ENCODE results near the gene UQCR10. TPM values are rescaled to one million over a fixed set of nuclear protein-coding genes. Genes with fewer than 3 reads are reported as not detected.

UQCR10 gene
- polyA plus RNA-seq (ENCODE audit: insufficient read length in 4 of 4) = 100 to 1,000 TPM; 141 to 159 (median 154) TPM

DNA sequence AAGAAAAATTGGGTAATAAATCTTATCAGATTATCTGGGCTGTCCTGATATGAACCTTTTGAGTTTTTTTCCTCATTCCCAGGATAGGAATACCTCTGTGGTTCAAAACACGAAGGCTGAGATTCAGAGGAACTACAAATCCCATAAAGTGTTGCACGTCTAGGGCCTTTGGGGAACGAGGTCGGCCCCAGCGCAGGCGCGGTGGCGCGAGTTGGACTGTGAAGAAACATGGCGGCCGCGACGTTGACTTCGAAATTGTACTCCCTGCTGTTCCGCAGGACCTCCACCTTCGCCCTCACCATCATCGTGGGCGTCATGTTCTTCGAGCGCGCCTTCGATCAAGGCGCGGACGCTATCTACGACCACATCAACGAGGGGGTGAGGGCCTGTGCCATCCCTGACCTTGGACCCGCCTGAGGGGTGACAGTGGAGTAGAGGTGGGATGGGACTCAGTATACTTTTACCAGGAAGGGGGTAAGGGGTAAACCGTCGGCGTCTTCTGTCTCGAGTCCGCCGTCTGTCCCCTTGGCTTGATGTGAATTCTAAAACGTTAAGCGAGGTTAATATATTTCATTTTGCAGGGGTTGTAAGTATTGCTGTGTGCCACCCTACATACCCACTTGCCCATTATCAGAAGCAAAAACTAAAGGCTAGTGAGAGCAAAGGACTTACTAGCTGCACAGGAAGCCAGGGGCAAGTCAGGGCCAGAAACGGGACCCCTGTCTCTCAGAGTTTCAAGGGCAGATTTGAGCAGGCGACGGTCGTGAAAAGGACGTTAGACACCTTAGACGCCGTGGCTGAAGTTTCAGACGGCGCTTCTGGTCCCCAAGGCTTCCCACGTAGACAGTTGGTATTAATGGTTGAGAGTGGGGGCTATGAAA, at the start of gene UQCR10:
UQCR10 (plus strand) TSS at position 199 of the 881 bp plus-strand sequence; CDS start at position 229, 30 bp downstream.
- DNase-seq (ENCODE audit: low read depth in 4 of 4, low spot score in 3 of 4) = peak; percentile 83 to 86 (median 84)

DNA sequence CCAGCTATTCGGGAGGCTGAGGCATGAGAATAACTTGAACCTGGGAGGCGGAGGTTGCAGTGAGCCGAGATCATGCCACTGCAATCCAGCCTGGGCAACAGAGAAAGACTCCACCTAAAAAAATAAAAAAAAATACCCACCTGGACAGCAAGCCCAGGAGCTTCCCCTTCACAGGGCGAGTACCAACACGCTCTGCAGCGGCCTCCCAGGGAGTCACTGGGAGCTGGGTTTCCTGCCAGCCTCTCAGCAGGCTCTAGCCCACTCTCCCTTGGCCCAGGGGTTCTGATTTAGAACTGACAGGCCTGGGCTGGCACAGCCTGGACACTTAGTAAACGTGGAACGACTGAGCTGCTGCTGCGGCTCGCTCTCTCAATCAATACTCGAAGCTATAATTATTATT, 49.4 kb upstream of the UQCR10 start:
- no peak for DNase-seq (ENCODE audit: low read depth in 4 of 4, low spot score in 3 of 4)

DNA sequence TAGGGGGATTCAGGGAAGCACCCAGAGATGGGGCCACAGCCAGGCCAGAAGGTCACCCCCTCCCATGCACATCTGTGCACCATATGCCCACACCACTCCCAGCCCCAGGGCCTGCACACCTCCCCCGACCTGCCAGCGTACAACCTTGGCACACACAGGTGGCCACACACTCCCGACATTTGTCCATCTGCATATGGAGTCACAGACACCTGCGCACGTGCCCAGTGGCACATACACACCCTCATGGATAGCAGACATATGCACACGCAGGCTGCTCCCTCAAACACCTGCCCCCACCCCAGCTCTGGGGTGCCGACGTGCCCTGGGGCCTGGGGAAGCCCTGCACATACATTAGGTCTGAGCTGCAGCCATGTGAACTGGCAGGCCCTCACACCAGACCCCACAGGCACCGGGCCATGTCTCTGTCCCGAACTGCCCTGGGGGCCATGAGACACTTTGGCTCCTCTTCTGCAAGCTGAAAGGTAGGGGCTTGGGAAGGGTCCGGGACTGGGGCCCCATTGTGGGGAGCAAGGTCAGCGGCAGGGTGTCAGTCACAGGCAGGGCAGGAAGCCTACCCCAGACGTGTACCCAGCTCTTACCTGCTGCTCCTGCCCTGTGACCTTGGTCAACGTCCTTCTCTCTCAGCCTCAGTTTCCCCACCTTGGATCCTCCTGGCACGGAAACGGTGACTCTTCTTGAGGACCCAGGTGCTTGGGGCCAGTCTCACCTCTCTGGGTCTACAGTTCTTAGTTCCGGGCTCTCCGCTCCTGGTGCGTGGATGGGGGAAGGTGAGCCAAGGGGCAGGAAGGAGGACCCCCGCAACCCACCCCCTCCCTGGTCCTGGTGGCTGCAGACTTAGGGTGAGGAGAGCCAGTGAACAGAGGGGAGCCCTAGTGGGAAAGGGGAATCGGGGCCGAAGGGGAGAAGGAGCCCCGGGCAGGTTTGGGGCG, 47.9 kb upstream of the UQCR10 start:
- no peak for DNase-seq (ENCODE audit: low read depth in 4 of 4, low spot score in 3 of 4)

GRCh38 chr22:29719899-29720645, 47.1 kb upstream of the UQCR10 start, which contains the start of gene CABP7:
Gene CABP7 (plus strand): TSS chr22:29720003. CDS start chr22:29720425, 422 bp downstream.
- no peak for DNase-seq (ENCODE audit: low read depth in 4 of 4, low spot score in 3 of 4)

GRCh38 chr22:29720811-29721323, 46.3 kb upstream of the UQCR10 start:
- DNase-seq (ENCODE audit: low read depth in 4 of 4, low spot score in 3 of 4) = no peak

DNA sequence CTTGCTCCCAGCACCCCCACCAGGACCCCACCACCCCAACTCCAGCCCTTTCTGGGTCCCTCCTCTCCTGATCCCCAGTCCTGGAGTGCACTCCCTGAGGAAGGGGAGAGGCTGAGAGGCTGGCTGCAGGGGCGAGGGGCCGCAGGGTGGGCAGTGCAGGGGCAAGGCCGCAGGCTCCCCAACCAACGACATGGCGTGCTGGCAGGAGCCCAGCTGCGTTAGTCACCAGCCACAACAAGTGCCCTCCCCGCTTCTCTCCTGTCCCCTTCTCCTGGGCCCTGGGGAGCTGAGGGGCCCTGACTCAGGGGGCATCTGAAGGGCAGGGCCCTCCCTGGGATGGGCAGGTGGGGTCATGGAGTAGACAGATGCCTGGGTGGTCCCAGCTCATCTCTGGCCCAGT, 45.0 kb upstream of the UQCR10 start:
- DNase-seq (ENCODE audit: low read depth in 4 of 4, low spot score in 3 of 4) = no peak

GRCh38 chr22:29722587-29722986, 44.6 kb upstream of the UQCR10 start:
- DNase-seq (ENCODE audit: low read depth in 4 of 4, low spot score in 3 of 4) = no peak

- no peak for DNase-seq (ENCODE audit: low read depth in 4 of 4, low spot score in 3 of 4)
Measured at GRCh38 chr22:29723766-29724165, 43.4 kb upstream of the UQCR10 start.

DNA sequence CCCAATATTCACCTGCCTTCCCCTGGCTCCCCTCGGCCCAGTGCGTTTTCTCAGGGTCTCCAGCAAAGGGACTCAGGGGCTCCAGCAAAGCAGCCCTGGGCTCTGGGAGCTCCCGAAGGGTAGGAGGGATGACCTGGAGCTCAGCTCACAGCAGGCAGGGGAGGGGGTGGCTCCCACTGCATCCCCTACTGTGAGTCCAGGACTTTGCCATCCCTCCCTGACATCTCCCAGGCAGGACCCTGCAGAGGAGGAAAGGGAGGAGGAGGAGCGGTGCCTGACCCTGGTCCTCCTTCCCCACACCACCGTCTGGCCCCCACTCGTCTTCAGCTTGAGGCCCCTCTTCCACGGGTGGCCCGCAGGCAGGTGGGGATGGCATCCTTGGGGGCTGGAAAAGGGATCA, 42.3 kb upstream of the UQCR10 start:
- no peak for DNase-seq (ENCODE audit: low read depth in 4 of 4, low spot score in 3 of 4)

- DNase-seq (ENCODE audit: low read depth in 4 of 4, low spot score in 3 of 4) = no peak
Measured at GRCh38 chr22:29726106-29726505, 41.1 kb upstream of the UQCR10 start.

DNA sequence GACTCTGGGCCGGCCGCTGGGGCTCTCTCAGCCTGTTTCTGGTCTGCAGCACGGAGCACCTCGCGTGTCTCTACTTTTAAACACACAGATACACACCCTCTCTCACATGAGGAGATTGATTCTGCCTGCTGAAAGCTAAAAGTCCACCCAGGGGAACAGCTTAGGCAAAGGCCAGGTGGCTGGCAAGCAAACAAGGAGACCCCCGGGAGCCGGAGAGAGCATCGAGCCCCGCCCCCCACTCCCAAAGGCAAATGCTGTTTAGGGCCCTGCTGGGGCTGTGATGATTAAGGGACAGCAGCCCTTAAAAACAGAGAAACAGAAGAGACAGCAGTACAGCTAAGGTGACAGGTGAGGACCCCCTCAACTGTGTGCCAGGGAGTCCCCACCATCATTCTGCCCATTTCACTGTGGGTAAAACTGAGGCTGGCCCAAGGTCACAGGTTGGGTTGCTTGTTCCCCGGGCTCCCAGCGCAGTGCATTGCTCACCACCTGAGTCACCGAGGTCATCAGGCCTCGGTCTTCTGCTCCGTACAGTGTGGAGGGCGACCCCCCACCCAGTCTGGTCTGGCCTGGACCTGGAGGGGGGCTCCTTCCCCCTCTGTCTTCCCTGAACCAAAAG, 40.5 kb upstream of the UQCR10 start:
- DNase-seq (ENCODE audit: low read depth in 4 of 4, low spot score in 3 of 4) = no peak

DNA sequence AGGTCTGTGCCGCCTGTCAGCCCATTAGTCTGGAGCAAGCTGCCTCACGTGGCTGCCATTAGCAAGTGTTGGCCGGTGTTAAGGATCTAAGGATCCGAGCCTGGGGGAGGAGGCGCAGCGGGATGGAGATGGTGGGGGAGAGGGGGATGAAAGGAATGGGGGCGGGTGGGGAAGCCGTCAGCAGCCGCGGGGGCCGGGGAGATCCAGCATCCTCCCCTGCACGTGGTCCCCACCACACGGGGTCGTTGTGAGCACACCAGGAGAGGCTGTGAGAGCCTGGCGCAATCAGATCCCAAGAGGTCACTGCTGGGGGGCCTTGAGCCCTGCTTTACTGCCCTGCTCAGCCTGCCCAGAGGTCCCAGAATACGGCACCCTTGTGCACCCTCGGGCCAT, 40.0 kb upstream of the UQCR10 start:
- DNase-seq (ENCODE audit: low read depth in 4 of 4, low spot score in 3 of 4) = peak in 1 of 4 donors; percentile 23

DNA sequence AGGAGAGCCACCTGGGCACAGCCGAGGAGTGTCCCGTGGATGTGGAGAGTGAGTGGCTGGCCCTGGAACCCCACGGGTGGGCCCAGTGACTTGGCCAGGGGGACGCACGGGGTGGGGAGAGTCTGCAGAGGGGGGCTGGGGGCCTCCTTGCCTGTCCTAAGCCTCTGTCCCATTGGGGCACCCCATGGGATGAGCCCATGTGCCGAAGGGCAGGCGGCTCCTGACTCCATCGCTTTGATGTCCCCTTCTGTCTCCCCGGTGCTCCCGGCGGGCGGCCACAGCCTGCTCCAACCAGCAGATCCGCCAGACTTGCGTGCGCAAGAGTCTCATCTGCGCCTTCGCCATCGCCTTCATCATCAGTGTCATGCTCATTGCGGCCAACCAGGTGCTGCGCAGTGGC, 38.0 kb upstream of the UQCR10 start:
- no peak for DNase-seq (ENCODE audit: low read depth in 4 of 4, low spot score in 3 of 4)

DNA sequence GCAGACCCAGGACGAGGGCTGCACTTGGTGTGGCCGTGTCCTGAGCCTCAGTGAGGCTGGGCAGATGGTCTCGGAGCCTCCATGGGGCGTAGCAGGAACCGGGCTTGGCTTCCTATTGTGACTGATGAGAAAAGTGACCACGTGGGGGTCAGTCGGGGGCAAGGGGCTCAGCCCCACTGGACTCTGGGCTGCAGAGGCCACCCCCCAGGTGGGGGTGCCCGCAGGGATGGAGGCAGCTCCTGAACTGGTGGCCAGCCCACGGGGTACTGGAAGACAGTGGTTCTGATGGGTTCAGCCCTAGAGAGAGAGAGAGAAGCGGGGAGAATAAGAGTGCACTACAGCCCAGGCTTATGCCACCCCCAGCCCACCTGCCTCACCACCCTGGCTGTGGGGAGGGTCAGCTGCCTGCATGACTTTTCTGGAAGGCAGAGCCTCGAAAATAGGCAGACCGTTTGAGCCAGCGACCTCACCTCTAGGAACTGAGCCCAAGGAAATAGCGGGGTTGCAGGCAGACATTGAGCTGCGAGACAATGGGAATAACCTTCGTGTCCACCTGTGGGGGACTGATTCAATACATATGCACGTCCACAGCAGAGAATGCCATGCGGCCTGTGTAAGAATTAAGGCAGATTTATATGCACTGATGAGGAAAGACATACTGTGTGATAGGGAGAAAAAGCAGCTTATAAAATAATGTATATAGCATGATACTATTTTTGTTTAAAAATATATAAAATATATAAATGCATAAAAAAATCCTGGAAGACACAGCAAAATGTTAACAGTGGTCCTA, 35.9 kb upstream of the UQCR10 start:
- DNase-seq (ENCODE audit: low read depth in 4 of 4, low spot score in 3 of 4) = no peak

GRCh38 chr22:29732883-29733282, 34.3 kb upstream of the UQCR10 start:
- DNase-seq (ENCODE audit: low read depth in 4 of 4, low spot score in 3 of 4) = no peak

- peak in 2 of 4 donors; percentile 42 to 44 for DNase-seq (ENCODE audit: low read depth in 4 of 4, low spot score in 3 of 4)
Measured at GRCh38 chr22:29733362-29734201, 33.6 kb upstream of the UQCR10 start.

DNA sequence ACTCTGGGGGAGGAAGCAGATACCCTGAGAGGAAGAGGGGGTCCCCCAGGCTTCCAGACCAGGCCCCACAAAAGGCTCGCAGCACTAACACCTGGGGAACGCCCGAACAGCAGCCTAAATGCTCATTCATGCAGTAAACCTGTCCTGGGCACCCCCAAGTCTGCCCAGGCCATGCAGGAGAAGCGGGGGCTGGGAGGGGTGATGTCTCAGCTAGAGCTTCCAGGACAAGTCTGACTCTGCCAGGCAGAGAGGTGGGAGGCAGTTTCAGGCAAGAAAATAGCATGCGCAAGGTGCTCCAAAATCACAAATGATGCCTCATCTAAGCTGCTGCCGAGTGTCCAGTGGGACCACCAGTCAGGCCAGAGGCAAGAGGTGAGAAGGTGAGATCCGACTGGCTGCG, 32.8 kb upstream of the UQCR10 start:
- no peak for DNase-seq (ENCODE audit: low read depth in 4 of 4, low spot score in 3 of 4)

DNA sequence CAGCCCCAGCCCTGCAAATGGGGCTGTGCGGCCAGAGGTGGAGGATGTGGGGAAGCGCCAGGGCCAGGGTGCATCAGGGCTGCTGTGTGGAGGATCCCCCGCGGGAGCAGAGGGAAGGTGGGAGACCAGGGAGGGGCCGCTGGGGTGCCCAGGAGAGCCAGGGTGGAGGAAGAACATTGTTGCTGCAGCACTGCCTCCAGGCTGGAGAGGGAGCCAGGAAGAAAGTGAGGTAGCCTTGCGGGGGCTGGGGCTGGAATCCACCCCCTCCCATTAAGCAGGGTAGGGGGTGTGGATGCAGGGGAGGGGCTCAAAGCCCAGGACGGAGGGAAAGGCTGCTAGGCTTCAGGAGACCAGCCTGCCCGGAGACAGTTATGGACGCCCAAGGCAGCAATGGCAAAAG, 32.3 kb upstream of the UQCR10 start:
- DNase-seq (ENCODE audit: low read depth in 4 of 4, low spot score in 3 of 4) = no peak

Data from right renal pelvis (tissue), 4 donors.